Lung (tissue), 12 donors: ENCODE measurements around the gene GALNT13. TPM values are rescaled to one million over a fixed set of nuclear protein-coding genes. Genes with fewer than 3 reads are reported as not detected.

Source experiments
- ATAC-seq: fragments of 200-7000 bp; cut with Tn5 transposase; one replicate; pipeline ENCODE4 v1.9.1; 2020; ENCODE audit warnings: moderate number of reproducible peaks; ENCODE audit not compliant: insufficient read depth, low FRiP score
- DNase-seq, 3 donors: peaks; one replicate each; pipeline ENCODE4 v3.0.0-alpha.2; 2013 to 2017
- H3K27ac ChIP-seq, 2 donors: one replicate each; pipeline ENCODE4 v1.5.1; 2013; ENCODE audit warnings: mild to moderate bottlenecking in 2 of 2, moderate library complexity in 2 of 2, control low read depth in 1 of 2, inconsistent platforms in 1 of 2, low read depth in 1 of 2, low read length in 1 of 2
- H3K27me3 ChIP-seq, 3 donors: one replicate each; pipeline ENCODE4 v1.5.1; 2013; ENCODE audit warnings: low read length in 2 of 3; ENCODE audit not compliant: control insufficient read depth in 3 of 3, insufficient read depth in 3 of 3
- H3K36me3 ChIP-seq, 4 donors: one replicate each; pipeline ENCODE4 v1.5.1; 2013; ENCODE audit warnings: low read length in 4 of 4, mild to moderate bottlenecking in 1 of 4, moderate library complexity in 1 of 4; ENCODE audit not compliant: control insufficient read depth in 4 of 4, insufficient read depth in 4 of 4
- H3K4me1 ChIP-seq, 5 donors: one replicate each; pipeline ENCODE4 v1.5.1; 2013; ENCODE audit warnings: low read length in 5 of 5, mild to moderate bottlenecking in 2 of 5, moderate library complexity in 1 of 5; ENCODE audit not compliant: control insufficient read depth in 5 of 5, insufficient read depth in 5 of 5
- H3K4me3 ChIP-seq: one replicate; pipeline ENCODE4 v1.5.1; 2013; ENCODE audit warnings: mild to moderate bottlenecking, control low read depth, moderate library complexity
- H3K9ac ChIP-seq, 2 donors: one replicate each; pipeline ENCODE4 v1.5.1; 2013; ENCODE audit warnings: low read length in 2 of 2, control low read depth in 1 of 2; ENCODE audit not compliant: insufficient read depth in 1 of 2
- H3K9me3 ChIP-seq, 4 donors: one replicate each; pipeline ENCODE4 v1.5.1; 2013; ENCODE audit warnings: low read length in 3 of 4, mild to moderate bottlenecking in 1 of 4, moderate library complexity in 1 of 4; ENCODE audit not compliant: control insufficient read depth in 4 of 4, insufficient read depth in 3 of 4
- WGBS, 2 donors: extraction: QIAGEN DNeasy Blood & Tissue Kit; methylation state at CpG; one replicate each; pipeline ENCODE4 v1.1.7; 2013; 5-methylcytosine and 5-hydroxymethylcytosine counted together
- polyA plus RNA-seq, 2 donors: library from polyadenylated mRNA; stranded (reverse); fragments of 200-250 nt; gene quantifications; one replicate each; pipeline ENCODE4 v1.2.1, GENCODE V29; 2013
- total RNA-seq, 2 donors: library from RNA; depleted of rRNA in 1 of 2; stranded (reverse); fragments of >200 nt in 1 of 2; gene quantifications; one replicate each; pipeline ENCODE4 v1.2.1, GENCODE V29; 2014 to 2021
- TF ChIP-seq, protein P1 (sequence below): IDR thresholded peaks from 2 replicates; pipeline ENCODE4 v1.5.1; 2012; ENCODE audit warnings: mild to moderate bottlenecking; ENCODE audit errors: control extremely low read depth, extremely low read depth
- donor health status: control.
- donor health status: control.
- donor health status: Bipolar disorder and iron deficiency.
- donor health status: healthy.
- donor health status: DM: yes; HTN: yes; CAD: no.

Gene GALNT13
- total and polyA plus RNA-seq, 4 donors: 0.57 to 3.1 (median 1.2) TPM

- H3K27me3 ChIP-seq: no peaks in the 10 kb centered on the region
- H3K27ac ChIP-seq: no peak overlapping the region
- no peak for DNase-seq
- H3K36me3 ChIP-seq: no peaks in the 10 kb centered on the region
- H3K9ac ChIP-seq: no peak overlapping the region
- H3K4me3 ChIP-seq: no peak overlapping the region
- H3K9me3 ChIP-seq: no peaks in the 10 kb centered on the region
- no peak for ATAC-seq
- TF ChIP-seq, protein P1, sequence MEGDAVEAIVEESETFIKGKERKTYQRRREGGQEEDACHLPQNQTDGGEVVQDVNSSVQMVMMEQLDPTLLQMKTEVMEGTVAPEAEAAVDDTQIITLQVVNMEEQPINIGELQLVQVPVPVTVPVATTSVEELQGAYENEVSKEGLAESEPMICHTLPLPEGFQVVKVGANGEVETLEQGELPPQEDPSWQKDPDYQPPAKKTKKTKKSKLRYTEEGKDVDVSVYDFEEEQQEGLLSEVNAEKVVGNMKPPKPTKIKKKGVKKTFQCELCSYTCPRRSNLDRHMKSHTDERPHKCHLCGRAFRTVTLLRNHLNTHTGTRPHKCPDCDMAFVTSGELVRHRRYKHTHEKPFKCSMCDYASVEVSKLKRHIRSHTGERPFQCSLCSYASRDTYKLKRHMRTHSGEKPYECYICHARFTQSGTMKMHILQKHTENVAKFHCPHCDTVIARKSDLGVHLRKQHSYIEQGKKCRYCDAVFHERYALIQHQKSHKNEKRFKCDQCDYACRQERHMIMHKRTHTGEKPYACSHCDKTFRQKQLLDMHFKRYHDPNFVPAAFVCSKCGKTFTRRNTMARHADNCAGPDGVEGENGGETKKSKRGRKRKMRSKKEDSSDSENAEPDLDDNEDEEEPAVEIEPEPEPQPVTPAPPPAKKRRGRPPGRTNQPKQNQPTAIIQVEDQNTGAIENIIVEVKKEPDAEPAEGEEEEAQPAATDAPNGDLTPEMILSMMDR: no peak
- H3K4me1 ChIP-seq: no peaks in the 10 kb centered on the region
Measured at GRCh38 chr2:154343282-154343681, 471.6 kb downstream of the GALNT13 start.

DNA sequence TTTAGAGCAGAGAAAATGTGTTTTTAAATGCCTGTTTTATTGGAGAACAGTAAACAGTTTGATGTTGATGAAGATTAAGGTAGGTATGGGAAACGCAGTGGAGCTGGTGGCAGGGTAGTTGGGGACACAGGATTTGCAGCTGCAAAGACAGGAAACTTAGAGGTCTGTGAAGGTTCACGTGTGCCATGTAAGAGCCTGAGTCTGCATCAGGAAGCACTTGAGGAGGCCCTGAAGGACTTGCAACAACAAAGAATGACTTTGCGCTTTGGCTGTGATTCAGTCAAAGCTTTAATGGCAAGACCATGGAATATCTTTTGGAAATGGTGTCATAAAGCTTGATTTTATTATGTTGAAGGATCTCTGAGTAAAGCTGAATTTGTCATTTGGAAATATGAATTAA is 479.2 kb downstream of the GALNT13 start:
- WGBS, 2 donors: 19 to 31% methylated on average over 3 of the region's 3 CpGs
- Histone ChIP-seq H3K4me3 (no peak overlapping the region), H3K27ac (no peak overlapping the region), H3K4me1 (no peaks in the 10 kb centered on the region), H3K27me3 (no peaks in the 10 kb centered on the region), H3K9me3 (no peaks in the 10 kb centered on the region), H3K36me3 (no peaks in the 10 kb centered on the region), H3K9ac (no peak overlapping the region)
- TF ChIP-seq, protein P1: no peak
- ATAC-seq (peak; percentile 11), DNase-seq (peak in 2 of 3 donors; percentile 11 to 50)

DNA sequence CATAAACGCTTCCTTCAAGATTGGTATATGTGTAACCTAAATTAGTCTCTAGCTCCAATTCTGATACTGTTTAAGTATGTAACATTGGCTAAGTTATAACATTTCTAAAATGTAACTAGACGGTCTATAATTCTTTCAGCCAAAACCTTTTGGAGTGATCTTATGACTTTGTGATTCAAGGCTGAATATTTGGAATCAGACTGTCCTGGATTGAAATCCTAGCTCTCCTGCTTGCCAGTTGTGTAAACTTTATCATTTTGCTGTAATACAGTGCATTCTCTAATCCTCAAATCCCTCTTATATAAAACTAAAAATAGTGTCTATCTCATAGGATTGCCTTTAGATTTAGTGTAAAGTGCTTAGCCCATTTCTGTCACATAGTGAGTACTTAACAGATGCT is 489.6 kb downstream of the GALNT13 start:
- no peaks in the 10 kb centered on the region for H3K4me1 ChIP-seq
- no peaks in the 10 kb centered on the region for H3K36me3 ChIP-seq
- DNase-seq: no peak
- H3K9me3 ChIP-seq: no peaks in the 10 kb centered on the region
- no peak overlapping the region for H3K27ac ChIP-seq
- H3K4me3 ChIP-seq: no peak overlapping the region
- ATAC-seq: no peak
- TF ChIP-seq, protein P1: no peak
- 87 to 89% methylated on average over 2 of the region's 2 CpGs for WGBS, 2 donors
- H3K27me3 ChIP-seq: no peaks in the 10 kb centered on the region
- H3K9ac ChIP-seq: no peak overlapping the region

- ATAC-seq (no peak), DNase-seq (peak in 2 of 3 donors; percentile 21 to 50)
- WGBS, 2 donors: 94 to 95% methylated on average over 2 of the region's 2 CpGs
- Histone ChIP-seq H3K27me3 (no peaks in the 10 kb centered on the region), H3K27ac (no peak overlapping the region), H3K9me3 (no peaks in the 10 kb centered on the region), H3K4me1 (peaks cover 0 to 6% (median 0%) of the 10 kb centered on the region in 5 donors), H3K36me3 (no peaks in the 10 kb centered on the region), H3K9ac (no peak overlapping the region), H3K4me3 (no peak overlapping the region)
- TF ChIP-seq, protein P1: no peak
Measured at GRCh38 chr2:154368153-154368552, 496.4 kb downstream of the GALNT13 start.
